WERI-Rb-1 (cell line): ENCODE measurements around the gene ITPK1.
"Not testable (repeated sequence)": the region's sequence is repeated elsewhere in the genome, so short reads cannot be mapped to it uniquely, and the experiment has no call there.

Experiments
- DNase-seq: peaks from one replicate; pipeline ENCODE4 v3.0.0-alpha.2; 2020
- H3K27ac ChIP-seq: fragments of 250-450 bp; sonication (Bioruptor Pico); 2 replicates; pipeline ENCODE4 v1.5.1; 2020; ENCODE audit warnings: mild to moderate bottlenecking, moderate library complexity
- H3K27me3 ChIP-seq: fragments of 250-450 bp; sonication (Bioruptor Pico); 2 replicates; pipeline ENCODE4 v1.5.1; 2021; ENCODE audit warnings: mild to moderate bottlenecking, low read depth, moderate library complexity; ENCODE audit not compliant: insufficient read depth, severe bottlenecking
- H3K36me3 ChIP-seq: fragments of 250-450 bp; sonication (Bioruptor Pico); 2 replicates; pipeline ENCODE4 v1.5.1; 2020; ENCODE audit warnings: mild to moderate bottlenecking, moderate library complexity
- H3K4me3 ChIP-seq: 2 replicates; pipeline ENCODE4 v1.5.1; 2011; ENCODE audit warnings: low read depth, mild to moderate bottlenecking, control low read depth, low read length
- H3K9me3 ChIP-seq: fragments of 250-450 bp; sonication (Bioruptor Pico); 2 replicates; pipeline ENCODE4 v1.5.1; 2021; ENCODE audit warnings: mild to moderate bottlenecking, moderate library complexity; ENCODE audit not compliant: severe bottlenecking
- CTCF ChIP-seq: IDR thresholded peaks from 2 replicates; pipeline ENCODE4 v1.5.1; 2011; ENCODE audit warnings: low read depth, mild to moderate bottlenecking, control low read depth, inconsistent platforms, low read length

Gene ITPK1

GRCh38 chr14:93114068-93114710, 1.5 kb downstream of the ITPK1 start:
- no peak overlapping the region for H3K27ac ChIP-seq
- no peak for DNase-seq
- H3K4me3 ChIP-seq: peak overlapping the region; percentile 74
- H3K36me3 ChIP-seq: peaks cover 2% of the 10 kb centered on the region; the same call in 1 of the 2 replicates
- no peaks in the 10 kb centered on the region for H3K9me3 ChIP-seq
- H3K27me3 ChIP-seq: no peaks in the 10 kb centered on the region
- no peak for TF ChIP-seq CTCF

GRCh38 chr14:93113678-93114067, 2.1 kb downstream of the ITPK1 start:
- Histone ChIP-seq H3K4me3 (no peak overlapping the region), H3K27me3 (no peaks in the 10 kb centered on the region), H3K27ac (no peak overlapping the region), H3K36me3 (peaks cover 2% of the 10 kb centered on the region; the same call in 1 of the 2 replicates), H3K9me3 (no peaks in the 10 kb centered on the region)
- DNase-seq: no peak
- TF ChIP-seq CTCF: no peak

- peak; percentile 81 for DNase-seq
- TF ChIP-seq CTCF: peak; percentile 64
- Histone ChIP-seq H3K27me3 (no peaks in the 10 kb centered on the region), H3K4me3 (no peak overlapping the region), H3K27ac (no peak overlapping the region), H3K9me3 (no peaks in the 10 kb centered on the region), H3K36me3 (peaks cover 2% of the 10 kb centered on the region; the same call in 1 of the 2 replicates)
These were observed 2.6 kb downstream of the ITPK1 start for GRCh38 chr14:93112891-93113677.

GRCh38 chr14:93111541-93111940, 4.2 kb downstream of the ITPK1 start:
- not testable (repeated sequence) for H3K27ac ChIP-seq, H3K9me3 ChIP-seq, DNase-seq

GRCh38 chr14:93110856-93111419, 4.8 kb downstream of the ITPK1 start:
- Histone ChIP-seq H3K36me3 (peaks cover under 1% of the 10 kb centered on the region; the same call in 1 of the 2 replicates), H3K27ac (no peak overlapping the region)

More at GRCh38 chr14:93111541-93111940, 4.2 kb downstream of the ITPK1 start:
- H3K36me3 ChIP-seq, H3K4me3 ChIP-seq, H3K27me3 ChIP-seq: not testable (repeated sequence)

More at GRCh38 chr14:93110856-93111419, 4.8 kb downstream of the ITPK1 start:
- DNase-seq: no peak
- Histone ChIP-seq H3K4me3 (no peak overlapping the region), H3K27me3 (no peaks in the 10 kb centered on the region), H3K9me3 (no peaks in the 10 kb centered on the region)
- TF ChIP-seq CTCF: no peak
